ENCODE results near the gene IL18. TPM values are rescaled to one million over a fixed set of nuclear protein-coding genes. Genes with fewer than 3 reads are reported as not detected.

IL18 gene
- total RNA-seq, 1 experiment from 2014 or later, result 0.31 TPM

GRCh38 chr11:112123129-112123528 is 40.8 kb downstream of the IL18 start:
- WGBS (ENCODE audit: extremely low coverage, insufficient read length, low lambda C conversion rate), result no CpG with 5 or more reads among the region's 4 CpGs
- no peaks in the 10 kb centered on the region for H3K27me3 ChIP-seq (ENCODE audit: insufficient read depth, low read length)

More at GRCh38 chr11:112123129-112123528, 40.8 kb downstream of the IL18 start:
- Mint-ChIP-seq H3K4me1 (no peaks in the 10 kb centered on the region), H3K4me3 (no peak overlapping the region), H3K36me3 (ENCODE audit: insufficient read depth in 1 of 3, low read depth in 3 of 3) (no peaks in the 10 kb centered on the region), H3K27ac (no peak overlapping the region), H3K27me3 (ENCODE audit: low read depth) (no peaks in the 10 kb centered on the region), H3K9me3 (peaks cover 0 to 3% of the 10 kb centered on the region in 2 experiments; a peak in 2 of 5 replicates)
- Histone ChIP-seq H3K56ac (ENCODE audit: insufficient read length, low read depth, low read length) (no peak overlapping the region), H3K79me2 (ENCODE audit: insufficient read depth, low read length) (no peaks in the 10 kb centered on the region), H3K9me3 (ENCODE audit: control insufficient read depth, low read depth, low read length) (no peaks in the 10 kb centered on the region), H2BK120ac (ENCODE audit: low read depth, low read length, poor library complexity, severe bottlenecking) (no peak overlapping the region), H3K14ac (ENCODE audit: insufficient read depth, low read length) (no peak overlapping the region), H3K18ac (ENCODE audit: insufficient read length, low read depth, low read length) (no peak overlapping the region), H3K4ac (ENCODE audit: low read depth, low read length) (no peak overlapping the region), H2BK15ac (ENCODE audit: low read depth, low read length) (no peak overlapping the region), H3K4me1 (ENCODE audit: insufficient read depth, low read length) (no peaks in the 10 kb centered on the region), H3K23ac (ENCODE audit: insufficient read length, low read depth, low read length) (no peak overlapping the region), H4K8ac (replicated peaks; ENCODE audit: insufficient read length, low read depth, low read length) (no peak overlapping the region), H2AK5ac (ENCODE audit: insufficient read length, low read length) (no peak overlapping the region), H4K91ac (ENCODE audit: insufficient read length, low read depth, low read length) (no peak overlapping the region), H2BK12ac (ENCODE audit: insufficient read length, low read depth, low read length) (no peak overlapping the region), H4K5ac (ENCODE audit: insufficient read length, low read depth, low read length) (no peak overlapping the region), H3K23me2 (ENCODE audit: insufficient read length, low read depth, low read length, poor library complexity, severe bottlenecking) (no peaks in the 10 kb centered on the region), H2BK5ac (ENCODE audit: insufficient read length, low read length) (no peak overlapping the region), H4K20me1 (ENCODE audit: control insufficient read depth, insufficient read depth, insufficient read length) (no peaks in the 10 kb centered on the region), H2AFZ (ENCODE audit: low read length) (no peak overlapping the region), H2BK20ac (ENCODE audit: low read depth, low read length, poor library complexity, severe bottlenecking) (no peak overlapping the region), H3T11ph (ENCODE audit: low read length) (no peak overlapping the region), H3K79me1 (ENCODE audit: insufficient read depth, low read depth, low read length, poor library complexity, severe bottlenecking) (no peaks in the 10 kb centered on the region), H3K4me2 (ENCODE audit: insufficient read depth, insufficient read length, low read length) (no peak overlapping the region), H3K27ac (ENCODE audit: insufficient read length, low read depth, low read length) (no peak overlapping the region), H3K9ac (ENCODE audit: extremely low read depth, insufficient read length, low read length) (no peak overlapping the region)
- no peak for TF ChIP-seq CTCF (conservative IDR thresholded peaks at IDR 0.05)
- no peak for DNase-seq

Measured in H9 (cell line).